Measurements from ENCODE around the gene SPECC1. TPM values are rescaled to one million over a fixed set of nuclear protein-coding genes. Genes with fewer than 3 reads are reported as not detected.

The SPECC1 gene
- total RNA-seq, 1 experiment from 2014 or later: 43.5 TPM

DNA sequence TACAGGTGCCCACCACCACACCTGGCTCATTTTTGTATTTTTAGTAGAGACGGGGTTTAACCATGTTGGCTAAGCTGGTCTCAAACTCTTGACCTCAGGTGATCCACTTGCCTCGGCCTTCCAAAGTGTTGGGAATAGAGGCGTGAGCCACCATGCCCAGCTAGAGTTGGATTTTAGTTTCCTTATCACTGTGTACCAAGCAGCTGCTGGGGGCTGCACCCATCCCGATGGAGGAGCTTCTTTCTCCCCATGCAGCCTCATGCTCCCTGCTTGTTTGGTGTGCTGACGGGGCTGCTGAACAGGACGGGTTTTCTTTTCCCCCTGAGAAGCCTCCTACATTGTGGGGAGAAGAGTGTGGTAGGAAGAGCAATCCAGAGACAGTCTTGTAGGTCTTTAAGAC is 285.0 kb downstream of the SPECC1 start:
- TF ChIP-seq CEBPB (IDR thresholded peaks at IDR 0.05; ENCODE audit: low read depth) (no peak), ELF1 (IDR thresholded peaks at IDR 0.05; ENCODE audit: borderline replicate concordance, low read depth) (no peak), SIN3A (IDR thresholded peaks at IDR 0.05; ENCODE audit: low read depth) (no peak)
- ChIA-PET CTCF (no interaction called here), RAD21 (ENCODE audit: low non-redundant PET in 1 of 2, low total read pairs in 2 of 2, uncharacterized antibody in 2 of 2, unreplicated experiment in 2 of 2) (no interaction called here), POLR2A (no interaction called here)
- no peaks in the 10 kb centered on the region for H3K79me2 ChIP-seq (ENCODE audit: insufficient read depth, low read length)
- H3K9me2 ChIP-seq (ENCODE audit: insufficient read depth): no peaks in the 10 kb centered on the region
- no peaks in the 10 kb centered on the region for H4K20me1 ChIP-seq (ENCODE audit: insufficient read depth)
- no peak overlapping the region for H3K4me2 ChIP-seq (ENCODE audit: low read length)
- no TSS peak for BruUV-seq (replicated peaks)
- no peaks in the 10 kb centered on the region for H3K36me3 ChIP-seq (ENCODE audit: control insufficient read depth in 1 of 2, insufficient read depth in 2 of 2, low read length in 2 of 2)
- H3K9ac ChIP-seq (ENCODE audit: low read length): no peak overlapping the region
- no peaks in the 10 kb centered on the region for H3K27me3 ChIP-seq (ENCODE audit: insufficient read depth, low read length)
- H3K9me3 ChIP-seq (ENCODE audit: control insufficient read depth in 1 of 2, insufficient read depth in 1 of 2, low read depth in 1 of 2, low read length in 2 of 2): no peaks in the 10 kb centered on the region
- ATAC-seq (no peak), DNase-seq (ENCODE audit: low read depth, low spot score) (no peak)
- no peak overlapping the region for H2AFZ ChIP-seq (ENCODE audit: low read depth, low read length, poor library complexity, severe bottlenecking)
- H3K4me1 ChIP-seq (ENCODE audit: control insufficient read depth in 1 of 2, insufficient read depth in 2 of 2, low read length in 2 of 2): no peaks in the 10 kb centered on the region
- no peak overlapping the region for H3K4me3 ChIP-seq (replicated peaks in 1 of 2; ENCODE audit: low read depth in 1 of 2, low read length in 2 of 2)
- intact Hi-C loops (cut with micrococcal nuclease): no loop called here
- no peak overlapping the region for H3K27ac ChIP-seq (ENCODE audit: low read depth, low read length)

- no peak for ATAC-seq
- no peak overlapping the region for H2AFZ ChIP-seq (ENCODE audit: low read depth, low read length, poor library complexity, severe bottlenecking)
- BruUV-seq (replicated peaks): no TSS peak
- no peak overlapping the region for H3K9ac ChIP-seq (ENCODE audit: low read length)
- TF ChIP-seq SIN3A (IDR thresholded peaks at IDR 0.05; ENCODE audit: low read depth) (no peak), EGR1 (IDR thresholded peaks at IDR 0.05; ENCODE audit: low read depth) (no peak), CBX3 (IDR thresholded peaks at IDR 0.05; ENCODE audit: low read depth) (no peak), FOSL1 (IDR thresholded peaks at IDR 0.05; ENCODE audit: low read depth) (no peak), ZFX (IDR thresholded peaks at IDR 0.05) (no peak), SP1 (IDR thresholded peaks at IDR 0.05; ENCODE audit: low read depth) (no peak), ATF3 (IDR thresholded peaks at IDR 0.05) (no peak), ELF1 (IDR thresholded peaks at IDR 0.05; ENCODE audit: borderline replicate concordance, low read depth) (no peak), JUND (IDR thresholded peaks at IDR 0.05) (no peak), MAX (IDR thresholded peaks at IDR 0.05) (no peak), SRF (IDR thresholded peaks at IDR 0.05; ENCODE audit: low read depth) (no peak), RAD21 (IDR thresholded peaks at IDR 0.05; ENCODE audit: low read depth) (no peak)
- TF ChIP-seq, protein P1, sequence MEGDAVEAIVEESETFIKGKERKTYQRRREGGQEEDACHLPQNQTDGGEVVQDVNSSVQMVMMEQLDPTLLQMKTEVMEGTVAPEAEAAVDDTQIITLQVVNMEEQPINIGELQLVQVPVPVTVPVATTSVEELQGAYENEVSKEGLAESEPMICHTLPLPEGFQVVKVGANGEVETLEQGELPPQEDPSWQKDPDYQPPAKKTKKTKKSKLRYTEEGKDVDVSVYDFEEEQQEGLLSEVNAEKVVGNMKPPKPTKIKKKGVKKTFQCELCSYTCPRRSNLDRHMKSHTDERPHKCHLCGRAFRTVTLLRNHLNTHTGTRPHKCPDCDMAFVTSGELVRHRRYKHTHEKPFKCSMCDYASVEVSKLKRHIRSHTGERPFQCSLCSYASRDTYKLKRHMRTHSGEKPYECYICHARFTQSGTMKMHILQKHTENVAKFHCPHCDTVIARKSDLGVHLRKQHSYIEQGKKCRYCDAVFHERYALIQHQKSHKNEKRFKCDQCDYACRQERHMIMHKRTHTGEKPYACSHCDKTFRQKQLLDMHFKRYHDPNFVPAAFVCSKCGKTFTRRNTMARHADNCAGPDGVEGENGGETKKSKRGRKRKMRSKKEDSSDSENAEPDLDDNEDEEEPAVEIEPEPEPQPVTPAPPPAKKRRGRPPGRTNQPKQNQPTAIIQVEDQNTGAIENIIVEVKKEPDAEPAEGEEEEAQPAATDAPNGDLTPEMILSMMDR (IDR thresholded peaks at IDR 0.05 in 2 of 3, conservative IDR thresholded peaks at IDR 0.05 in 1 of 3; ENCODE audit: borderline replicate concordance in 1 of 3, insufficient read depth in 1 of 3, low read depth in 2 of 3, low read length in 2 of 3): no peak
- no peaks in the 10 kb centered on the region for H3K4me1 ChIP-seq (ENCODE audit: control insufficient read depth in 1 of 2, insufficient read depth in 2 of 2, low read length in 2 of 2)
- H3K9me2 ChIP-seq (ENCODE audit: insufficient read depth): no peaks in the 10 kb centered on the region
- no peaks in the 10 kb centered on the region for H3K36me3 ChIP-seq (ENCODE audit: control insufficient read depth in 1 of 2, insufficient read depth in 2 of 2, low read length in 2 of 2)
- intact Hi-C loops (cut with micrococcal nuclease): no loop called here
- no peaks in the 10 kb centered on the region for H3K79me2 ChIP-seq (ENCODE audit: insufficient read depth, low read length)
- no peak for DNase-seq (ENCODE audit: low read depth, low spot score)
- no peak overlapping the region for H3K4me3 ChIP-seq (replicated peaks in 1 of 2; ENCODE audit: low read depth in 1 of 2, low read length in 2 of 2)
- POLR2A ChIA-PET: no interaction called here
- H3K27ac ChIP-seq (ENCODE audit: low read depth, low read length): no peak overlapping the region
- CTCF ChIA-PET: no interaction called here
- no peak overlapping the region for H3K4me2 ChIP-seq (ENCODE audit: low read length)
- H3K27me3 ChIP-seq (ENCODE audit: insufficient read depth, low read length): no peaks in the 10 kb centered on the region
- H4K20me1 ChIP-seq (ENCODE audit: insufficient read depth): no peaks in the 10 kb centered on the region
- no peaks in the 10 kb centered on the region for H3K9me3 ChIP-seq (ENCODE audit: control insufficient read depth in 1 of 2, insufficient read depth in 1 of 2, low read depth in 1 of 2, low read length in 2 of 2)
- RAD21 ChIA-PET (ENCODE audit: low non-redundant PET in 1 of 2, low total read pairs in 2 of 2, uncharacterized antibody in 2 of 2, unreplicated experiment in 2 of 2): no interaction called here
These were observed 289.9 kb downstream of the SPECC1 start for GRCh38 chr17:20299013-20299412.

Data from HCT116 (cell line).